ENCODE results near the gene INTS2. TPM values are rescaled to one million over a fixed set of nuclear protein-coding genes. Genes with fewer than 3 reads are reported as not detected.

Gene INTS2
- total RNA-seq, 3 donors from 2014 or later, result 9.2 to 12.0 (median 11.7) TPM

DNA sequence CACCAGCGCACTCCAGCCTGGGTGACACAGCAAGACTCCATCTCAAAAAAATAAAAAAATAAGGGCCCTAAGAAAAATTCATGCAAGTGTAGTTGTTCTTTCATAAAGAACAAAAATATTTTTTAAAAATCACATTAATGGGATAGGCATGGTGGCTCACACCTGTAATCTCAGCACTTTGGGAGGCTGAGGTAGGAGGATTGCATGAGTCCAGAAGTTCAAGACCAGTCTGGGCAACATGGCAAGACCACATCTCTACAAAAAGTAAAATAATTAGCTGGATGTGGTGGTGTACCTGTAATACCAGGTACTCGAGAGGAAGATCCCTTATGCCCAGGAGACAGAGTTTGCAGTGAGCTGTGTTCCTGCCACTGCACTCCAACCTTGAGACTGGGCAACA, 49.3 kb downstream of the INTS2 start:
- no peaks in the 10 kb centered on the region for H3K4me1 ChIP-seq (ENCODE audit: low read depth)
- DNase-seq (no peak), ATAC-seq (no peak)
- intact Hi-C loops (cut with DNase I, micrococcal nuclease), result no loop called here
- TF ChIP-seq, protein P1, sequence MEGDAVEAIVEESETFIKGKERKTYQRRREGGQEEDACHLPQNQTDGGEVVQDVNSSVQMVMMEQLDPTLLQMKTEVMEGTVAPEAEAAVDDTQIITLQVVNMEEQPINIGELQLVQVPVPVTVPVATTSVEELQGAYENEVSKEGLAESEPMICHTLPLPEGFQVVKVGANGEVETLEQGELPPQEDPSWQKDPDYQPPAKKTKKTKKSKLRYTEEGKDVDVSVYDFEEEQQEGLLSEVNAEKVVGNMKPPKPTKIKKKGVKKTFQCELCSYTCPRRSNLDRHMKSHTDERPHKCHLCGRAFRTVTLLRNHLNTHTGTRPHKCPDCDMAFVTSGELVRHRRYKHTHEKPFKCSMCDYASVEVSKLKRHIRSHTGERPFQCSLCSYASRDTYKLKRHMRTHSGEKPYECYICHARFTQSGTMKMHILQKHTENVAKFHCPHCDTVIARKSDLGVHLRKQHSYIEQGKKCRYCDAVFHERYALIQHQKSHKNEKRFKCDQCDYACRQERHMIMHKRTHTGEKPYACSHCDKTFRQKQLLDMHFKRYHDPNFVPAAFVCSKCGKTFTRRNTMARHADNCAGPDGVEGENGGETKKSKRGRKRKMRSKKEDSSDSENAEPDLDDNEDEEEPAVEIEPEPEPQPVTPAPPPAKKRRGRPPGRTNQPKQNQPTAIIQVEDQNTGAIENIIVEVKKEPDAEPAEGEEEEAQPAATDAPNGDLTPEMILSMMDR (IDR thresholded peaks at IDR 0.05), result no peak
- H3K9me3 ChIP-seq, result no peaks in the 10 kb centered on the region
- no peaks in the 10 kb centered on the region for H3K36me3 ChIP-seq (ENCODE audit: low read depth)
- H3K4me3 ChIP-seq, result no peak overlapping the region

DNA sequence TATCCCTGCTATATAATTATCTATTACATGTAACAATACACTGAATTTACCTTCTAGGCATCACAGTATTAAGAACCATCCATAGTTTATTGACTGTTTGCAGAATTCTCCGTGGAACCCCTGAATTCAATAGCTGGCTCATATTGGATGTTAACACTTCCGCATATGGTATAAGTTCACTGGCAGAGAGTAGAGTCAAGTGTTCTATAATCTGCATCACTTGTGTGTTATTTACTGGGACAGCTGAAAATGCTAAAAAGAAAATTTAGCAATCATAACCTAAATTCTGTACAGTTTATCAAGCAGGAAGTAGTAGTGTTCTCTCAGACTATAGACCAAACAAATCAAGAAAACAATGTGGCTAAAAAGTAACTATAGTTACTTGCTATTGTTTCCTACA, 49.9 kb downstream of the INTS2 start:
- DNase-seq (no peak), ATAC-seq (no peak)
- Histone ChIP-seq H3K36me3 (ENCODE audit: low read depth) (no peaks in the 10 kb centered on the region), H3K4me3 (no peak overlapping the region), H3K9me3 (no peaks in the 10 kb centered on the region), H3K4me1 (ENCODE audit: low read depth) (no peaks in the 10 kb centered on the region)
- intact Hi-C loops (cut with DNase I, micrococcal nuclease), result no loop called here
- TF ChIP-seq, protein P1 (IDR thresholded peaks at IDR 0.05), result no peak

DNA sequence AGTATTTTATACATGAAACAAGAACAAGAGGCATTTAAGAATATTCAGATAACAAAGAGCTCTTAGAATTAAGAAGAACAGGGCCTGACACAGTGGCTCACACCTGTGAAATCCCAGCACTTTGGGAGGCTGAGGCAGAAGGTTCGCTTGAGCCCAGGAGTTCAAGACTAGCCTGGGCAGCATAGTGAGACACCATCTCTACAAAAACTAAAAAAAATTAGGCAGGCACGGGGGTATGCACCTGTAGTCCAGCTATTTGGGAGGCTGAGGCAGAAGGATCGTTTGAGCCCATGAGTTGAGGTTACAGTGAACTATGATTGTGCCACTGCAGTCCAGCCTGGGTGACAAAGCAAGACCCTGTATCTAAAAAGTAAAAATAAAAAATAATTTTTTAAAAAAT, 52.0 kb downstream of the INTS2 start:
- no peaks in the 10 kb centered on the region for H3K4me1 ChIP-seq (ENCODE audit: low read depth)
- no peak for DNase-seq
- TF ChIP-seq, protein P1 (IDR thresholded peaks at IDR 0.05), result no peak
- H3K4me3 ChIP-seq, result no peak overlapping the region
- no peak for ATAC-seq
- intact Hi-C loops (cut with DNase I, micrococcal nuclease), result no loop called here
- H3K9me3 ChIP-seq, result no peaks in the 10 kb centered on the region
- H3K36me3 ChIP-seq (ENCODE audit: low read depth), result no peaks in the 10 kb centered on the region

DNA sequence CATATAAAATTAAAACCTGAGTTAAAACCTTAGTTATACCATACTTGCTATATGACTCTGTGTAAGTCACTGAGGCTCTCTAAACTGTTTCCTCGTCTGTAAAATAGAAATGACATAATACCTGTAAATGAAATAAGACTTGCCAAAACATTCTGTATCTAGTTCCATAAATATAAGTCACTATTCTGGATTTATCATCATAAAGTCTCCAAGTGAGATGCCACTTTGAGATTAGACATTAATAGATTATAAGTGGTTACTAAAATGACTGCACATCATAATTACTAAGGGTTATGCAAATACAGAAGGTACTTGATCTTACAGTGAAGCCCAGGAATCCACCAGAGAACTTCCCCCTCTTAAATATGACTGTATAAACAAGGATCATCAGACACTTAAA, 52.5 kb downstream of the INTS2 start:
- ATAC-seq (no peak), DNase-seq (no peak)
- Histone ChIP-seq H3K4me3 (no peak overlapping the region), H3K4me1 (ENCODE audit: low read depth) (no peaks in the 10 kb centered on the region), H3K36me3 (ENCODE audit: low read depth) (no peaks in the 10 kb centered on the region), H3K9me3 (no peaks in the 10 kb centered on the region)
- intact Hi-C loops (cut with DNase I, micrococcal nuclease), result no loop called here
- TF ChIP-seq, protein P1 (IDR thresholded peaks at IDR 0.05), result no peak

DNA sequence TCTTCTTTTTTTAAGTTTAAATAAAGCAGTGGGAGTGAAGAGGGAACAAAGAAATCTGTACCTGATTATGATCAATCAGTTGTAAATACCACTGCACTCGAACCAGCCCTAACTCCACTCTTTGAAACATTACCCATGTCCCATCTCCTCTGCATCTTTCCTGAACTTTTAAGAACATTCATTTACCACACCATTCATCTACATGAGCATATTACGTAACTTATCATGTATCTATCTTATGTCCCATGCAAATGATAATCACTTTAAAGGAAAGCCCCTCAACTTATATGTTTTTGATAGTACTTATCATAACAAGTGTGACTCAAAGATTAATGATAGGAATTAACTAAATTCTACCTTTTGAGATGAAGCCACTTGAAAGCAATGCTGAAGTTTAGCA, 53.7 kb downstream of the INTS2 start:
- Histone ChIP-seq H3K36me3 (ENCODE audit: low read depth) (no peaks in the 10 kb centered on the region), H3K9me3 (no peaks in the 10 kb centered on the region), H3K4me3 (no peak overlapping the region), H3K4me1 (ENCODE audit: low read depth) (no peaks in the 10 kb centered on the region)
- ATAC-seq (no peak), DNase-seq (no peak)
- TF ChIP-seq, protein P1 (IDR thresholded peaks at IDR 0.05), result no peak
- intact Hi-C loops (cut with DNase I, micrococcal nuclease), result no loop called here

DNA sequence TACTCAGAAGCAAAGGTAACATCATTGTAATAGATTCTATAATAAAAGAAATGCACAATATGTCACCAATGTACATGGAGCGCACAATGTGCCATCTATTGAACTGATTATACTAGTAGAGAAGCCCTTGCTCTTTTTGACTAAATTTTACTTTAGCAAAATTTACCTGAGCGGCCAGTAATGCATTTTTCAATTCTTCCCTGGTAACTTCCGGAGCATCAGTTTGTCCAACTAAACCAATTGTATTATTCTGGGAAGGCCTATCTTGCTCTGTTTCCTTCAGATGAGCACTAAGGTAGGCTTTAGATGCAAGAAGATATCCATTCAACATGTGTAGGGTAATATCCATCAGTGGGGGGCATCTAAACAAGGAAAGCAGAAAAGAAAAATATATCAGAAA, 55.7 kb downstream of the INTS2 start:
- intact Hi-C loops (cut with DNase I, micrococcal nuclease), result no loop called here
- Histone ChIP-seq H3K36me3 (ENCODE audit: low read depth) (no peaks in the 10 kb centered on the region), H3K4me3 (no peak overlapping the region), H3K9me3 (no peaks in the 10 kb centered on the region), H3K4me1 (ENCODE audit: low read depth) (no peaks in the 10 kb centered on the region)
- TF ChIP-seq, protein P1 (IDR thresholded peaks at IDR 0.05), result no peak
- no peak for ATAC-seq
- DNase-seq, result no peak
